Measurements from ENCODE around the gene TMEM120B.

TMEM120B gene

GRCh38 chr12:121769831-121770301 is 57.3 kb downstream of the TMEM120B start:
- TF ChIP-seq CTCF (IDR thresholded peaks at IDR 0.05; ENCODE audit: insufficient read depth, low read length, poor library complexity, severe bottlenecking), result no peak
- Histone ChIP-seq H3K36me3 (ENCODE audit: control insufficient read depth, insufficient read depth, low read length) (peaks cover 2% of the 10 kb centered on the region), H3K4me3 (replicated peaks; ENCODE audit: low read depth, low read length) (no peak overlapping the region), H3K27me3 (replicated peaks; ENCODE audit: control insufficient read depth, insufficient read depth, low read length) (no peaks in the 10 kb centered on the region)
- no peak for DNase-seq (ENCODE audit: extremely low read depth, insufficient read length)

GRCh38 chr12:121770388-121770787 is 57.8 kb downstream of the TMEM120B start:
- no peaks in the 10 kb centered on the region for H3K27me3 ChIP-seq (replicated peaks; ENCODE audit: control insufficient read depth, insufficient read depth, low read length)
- H3K36me3 ChIP-seq (ENCODE audit: control insufficient read depth, insufficient read depth, low read length), result peaks cover 2% of the 10 kb centered on the region
- H3K4me3 ChIP-seq (replicated peaks; ENCODE audit: low read depth, low read length), result no peak overlapping the region
- DNase-seq (ENCODE audit: extremely low read depth, insufficient read length), result no peak
- TF ChIP-seq CTCF (IDR thresholded peaks at IDR 0.05; ENCODE audit: insufficient read depth, low read length, poor library complexity, severe bottlenecking), result no peak

GRCh38 chr12:121770813-121771625 is 58.5 kb downstream of the TMEM120B start:
- Histone ChIP-seq H3K27me3 (replicated peaks; ENCODE audit: control insufficient read depth, insufficient read depth, low read length) (no peaks in the 10 kb centered on the region), H3K4me3 (replicated peaks; ENCODE audit: low read depth, low read length) (no peak overlapping the region), H3K36me3 (ENCODE audit: control insufficient read depth, insufficient read depth, low read length) (no peaks in the 10 kb centered on the region; the same call in 1 of the 2 replicates)
- DNase-seq (ENCODE audit: extremely low read depth, insufficient read length), result no peak
- no peak for TF ChIP-seq CTCF (IDR thresholded peaks at IDR 0.05; ENCODE audit: insufficient read depth, low read length, poor library complexity, severe bottlenecking)

- peak; percentile 69 for DNase-seq (ENCODE audit: extremely low read depth, insufficient read length)
These were observed 60.6 kb downstream of the TMEM120B start for GRCh38 chr12:121773011-121773777.

GRCh38 chr12:121774968-121775474 is 62.5 kb downstream of the TMEM120B start:
- no peaks in the 10 kb centered on the region for H3K27me3 ChIP-seq (replicated peaks; ENCODE audit: control insufficient read depth, insufficient read depth, low read length)
- TF ChIP-seq CTCF (IDR thresholded peaks at IDR 0.05; ENCODE audit: insufficient read depth, low read length, poor library complexity, severe bottlenecking), result no peak
- H3K36me3 ChIP-seq (ENCODE audit: control insufficient read depth, insufficient read depth, low read length), result peaks cover 14% of the 10 kb centered on the region
- H3K4me3 ChIP-seq (replicated peaks; ENCODE audit: low read depth, low read length), result no peak overlapping the region
- DNase-seq (ENCODE audit: extremely low read depth, insufficient read length), result no peak

More at GRCh38 chr12:121773011-121773777, 60.6 kb downstream of the TMEM120B start:
- Histone ChIP-seq H3K27me3 (replicated peaks; ENCODE audit: control insufficient read depth, insufficient read depth, low read length) (no peaks in the 10 kb centered on the region), H3K4me3 (replicated peaks; ENCODE audit: low read depth, low read length) (no peak overlapping the region), H3K36me3 (ENCODE audit: control insufficient read depth, insufficient read depth, low read length) (no peaks in the 10 kb centered on the region; the same call in 1 of the 2 replicates)
- TF ChIP-seq CTCF (IDR thresholded peaks at IDR 0.05; ENCODE audit: insufficient read depth, low read length, poor library complexity, severe bottlenecking), result peak; percentile 94
